ENCODE results near the gene NETO1. TPM values are rescaled to one million over a fixed set of nuclear protein-coding genes. Genes with fewer than 3 reads are reported as not detected.

NETO1 gene
- total RNA-seq, 1 donor from 2014 or later = not detected

DNA sequence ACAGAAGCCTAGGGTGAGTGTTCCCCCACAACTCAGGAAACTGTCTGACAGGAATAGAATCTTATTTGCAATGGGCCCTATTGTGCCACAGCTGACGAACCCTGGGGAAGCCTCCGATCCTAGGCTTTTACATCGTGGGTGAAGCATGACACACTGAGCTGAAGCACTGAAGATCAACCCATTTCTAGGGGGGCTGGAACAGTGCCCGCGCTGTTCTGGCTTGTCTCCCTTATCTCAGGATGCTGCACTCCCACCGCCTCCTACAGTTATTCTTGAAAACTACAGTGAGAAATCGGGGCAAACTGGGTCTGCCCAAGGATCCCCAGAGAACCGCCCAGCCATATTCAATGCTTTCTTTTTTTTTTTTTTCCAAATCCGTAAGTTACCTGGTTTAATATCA is 41.1 kb downstream of the NETO1 start:
- no peaks in the 10 kb centered on the region for H3K9me3 ChIP-seq (replicated peaks)
- H3K27ac ChIP-seq (replicated peaks) = no peak overlapping the region
- H3K36me3 ChIP-seq = no peaks in the 10 kb centered on the region

GRCh38 chr18:72823345-72823744 is 44.4 kb downstream of the NETO1 start:
- intact Hi-C loops (cut with micrococcal nuclease) = no loop called here
- no peak for DNase-seq
- H3K27me3 ChIP-seq (ENCODE audit: low read depth) = peaks cover 4% of the 10 kb centered on the region
- H3K4me3 ChIP-seq = no peak overlapping the region
- no peaks in the 10 kb centered on the region for H3K9me3 ChIP-seq (replicated peaks)
- no peaks in the 10 kb centered on the region for H3K4me1 ChIP-seq
- H3K36me3 ChIP-seq = no peaks in the 10 kb centered on the region
- no peak for TF ChIP-seq CTCF (IDR thresholded peaks at IDR 0.05; ENCODE audit: borderline replicate concordance)
- no peak overlapping the region for H3K27ac ChIP-seq (replicated peaks)

More for the DNA sequence above, 41.1 kb downstream of the NETO1 start:
- H3K4me1 ChIP-seq = no peaks in the 10 kb centered on the region
- no peak for DNase-seq
- H3K4me3 ChIP-seq = no peak overlapping the region
- no peak for TF ChIP-seq CTCF (IDR thresholded peaks at IDR 0.05; ENCODE audit: borderline replicate concordance)
- intact Hi-C loops (cut with micrococcal nuclease) = no loop called here
- peaks cover 4% of the 10 kb centered on the region for H3K27me3 ChIP-seq (ENCODE audit: low read depth)

- intact Hi-C loops (cut with micrococcal nuclease) = no loop called here
These were observed 45.6 kb downstream of the NETO1 start for GRCh38 chr18:72822202-72822601.

DNA sequence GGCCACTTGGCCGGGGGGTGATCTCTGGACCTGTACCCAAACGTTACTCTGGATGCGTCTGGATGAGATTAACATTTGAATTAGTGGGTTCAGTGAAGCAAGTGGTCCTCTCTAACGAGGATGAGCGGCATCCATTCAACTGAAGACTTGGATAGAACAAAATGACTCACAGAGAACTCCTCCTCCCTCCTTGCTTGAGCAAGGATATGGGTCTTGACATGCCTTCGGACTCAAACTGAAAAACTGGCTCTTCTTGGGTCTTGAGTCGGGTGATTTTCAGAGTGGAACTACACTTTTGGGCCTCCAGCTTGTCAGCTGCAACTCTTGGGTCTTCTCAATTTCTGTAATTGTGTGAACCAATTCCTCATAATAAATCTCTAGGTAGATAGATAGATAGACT is 47.2 kb downstream of the NETO1 start:
- no peak for DNase-seq
- TF ChIP-seq CTCF (IDR thresholded peaks at IDR 0.05; ENCODE audit: borderline replicate concordance) = no peak
- H3K27me3 ChIP-seq (ENCODE audit: low read depth) = no peaks in the 10 kb centered on the region
- H3K27ac ChIP-seq (replicated peaks) = no peak overlapping the region
- no peak overlapping the region for H3K4me3 ChIP-seq
- intact Hi-C loops (cut with micrococcal nuclease) = no loop called here
- no peaks in the 10 kb centered on the region for H3K9me3 ChIP-seq (replicated peaks)
- H3K4me1 ChIP-seq = no peaks in the 10 kb centered on the region
- H3K36me3 ChIP-seq = no peaks in the 10 kb centered on the region

More at GRCh38 chr18:72822202-72822601, 45.6 kb downstream of the NETO1 start:
- no peaks in the 10 kb centered on the region for H3K9me3 ChIP-seq (replicated peaks)
- H3K36me3 ChIP-seq = no peaks in the 10 kb centered on the region
- DNase-seq = no peak
- TF ChIP-seq CTCF (IDR thresholded peaks at IDR 0.05; ENCODE audit: borderline replicate concordance) = no peak
- no peaks in the 10 kb centered on the region for H3K4me1 ChIP-seq
- H3K27me3 ChIP-seq (ENCODE audit: low read depth) = no peaks in the 10 kb centered on the region
- no peak overlapping the region for H3K27ac ChIP-seq (replicated peaks)
- H3K4me3 ChIP-seq = no peak overlapping the region

- no peak for DNase-seq
- no peak for TF ChIP-seq CTCF (IDR thresholded peaks at IDR 0.05; ENCODE audit: borderline replicate concordance)
- no peaks in the 10 kb centered on the region for H3K27me3 ChIP-seq (ENCODE audit: low read depth)
- no peak overlapping the region for H3K4me3 ChIP-seq
- no peak overlapping the region for H3K27ac ChIP-seq (replicated peaks)
- H3K9me3 ChIP-seq (replicated peaks) = no peaks in the 10 kb centered on the region
- H3K4me1 ChIP-seq = no peaks in the 10 kb centered on the region
- intact Hi-C loops (cut with micrococcal nuclease) = no loop called here
- no peaks in the 10 kb centered on the region for H3K36me3 ChIP-seq
These were observed 48.7 kb downstream of the NETO1 start for GRCh38 chr18:72819050-72819449.

- Histone ChIP-seq H3K4me1 (no peaks in the 10 kb centered on the region), H3K27ac (replicated peaks) (no peak overlapping the region), H3K4me3 (no peak overlapping the region), H3K36me3 (no peaks in the 10 kb centered on the region), H3K27me3 (ENCODE audit: low read depth) (no peaks in the 10 kb centered on the region), H3K9me3 (replicated peaks) (no peaks in the 10 kb centered on the region)
- intact Hi-C loops (cut with micrococcal nuclease) = no loop called here
- TF ChIP-seq CTCF (IDR thresholded peaks at IDR 0.05; ENCODE audit: borderline replicate concordance) = no peak
- DNase-seq = no peak
These were observed 56.7 kb downstream of the NETO1 start for GRCh38 chr18:72811047-72811446.

All from left ventricle myocardium inferior (tissue), 1 donor.